ENCODE results near the gene SLC38A11. TPM values are rescaled to one million over a fixed set of nuclear protein-coding genes. Genes with fewer than 3 reads are reported as not detected.

Gene SLC38A11
- polyA plus RNA-seq, 1 donor (not counting 4 experiments of a cell fraction or from before 2014, with no cell fraction given) = not detected

DNA sequence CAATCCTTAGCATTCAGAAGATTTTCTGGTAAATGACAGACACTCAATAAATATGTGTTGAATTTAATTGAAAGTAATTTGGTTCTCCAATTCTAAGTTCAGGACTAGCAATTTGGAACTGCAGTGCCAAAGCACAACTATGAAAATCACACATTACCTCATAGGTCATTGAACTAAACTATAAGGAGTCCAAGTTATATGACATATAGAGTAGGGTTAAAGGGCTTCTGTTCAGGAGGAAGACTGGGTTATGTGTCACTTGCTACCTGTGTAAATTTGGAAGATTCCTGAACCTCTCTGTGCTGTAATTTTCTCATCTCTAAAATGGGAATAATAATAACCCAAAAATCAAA is 85.9 kb downstream of the SLC38A11 start:
- no peak overlapping the region for H3K4me3 ChIP-seq (ENCODE audit: control insufficient read depth in 2 of 3, extremely low read depth in 1 of 3, insufficient read depth in 2 of 3, low read depth in 1 of 3, low read length in 3 of 3)
- no peaks in the 10 kb centered on the region for H3K27me3 ChIP-seq (ENCODE audit: control insufficient read depth, extremely low read depth, insufficient read depth, low read length)
- peak overlapping the region; percentile 28 for H2AFZ ChIP-seq (ENCODE audit: control insufficient read depth, low read length)
- peak overlapping the region; percentile 7 for H3K4me2 ChIP-seq (ENCODE audit: control insufficient read depth, extremely low read depth, insufficient read depth, low read depth, low read length)
- H4K20me1 ChIP-seq (ENCODE audit: control insufficient read depth, extremely low read depth, insufficient read depth, low read length) = no peaks in the 10 kb centered on the region
- H3K9ac ChIP-seq (ENCODE audit: control insufficient read depth, extremely low read depth, insufficient read depth, low read length) = no peak overlapping the region
- no peak for DNase-seq (ENCODE audit: low read depth, low spot score)
- TF ChIP-seq EZH2 (IDR thresholded peaks at IDR 0.05; ENCODE audit: low read length) = no peak
- TF ChIP-seq, protein P1, sequence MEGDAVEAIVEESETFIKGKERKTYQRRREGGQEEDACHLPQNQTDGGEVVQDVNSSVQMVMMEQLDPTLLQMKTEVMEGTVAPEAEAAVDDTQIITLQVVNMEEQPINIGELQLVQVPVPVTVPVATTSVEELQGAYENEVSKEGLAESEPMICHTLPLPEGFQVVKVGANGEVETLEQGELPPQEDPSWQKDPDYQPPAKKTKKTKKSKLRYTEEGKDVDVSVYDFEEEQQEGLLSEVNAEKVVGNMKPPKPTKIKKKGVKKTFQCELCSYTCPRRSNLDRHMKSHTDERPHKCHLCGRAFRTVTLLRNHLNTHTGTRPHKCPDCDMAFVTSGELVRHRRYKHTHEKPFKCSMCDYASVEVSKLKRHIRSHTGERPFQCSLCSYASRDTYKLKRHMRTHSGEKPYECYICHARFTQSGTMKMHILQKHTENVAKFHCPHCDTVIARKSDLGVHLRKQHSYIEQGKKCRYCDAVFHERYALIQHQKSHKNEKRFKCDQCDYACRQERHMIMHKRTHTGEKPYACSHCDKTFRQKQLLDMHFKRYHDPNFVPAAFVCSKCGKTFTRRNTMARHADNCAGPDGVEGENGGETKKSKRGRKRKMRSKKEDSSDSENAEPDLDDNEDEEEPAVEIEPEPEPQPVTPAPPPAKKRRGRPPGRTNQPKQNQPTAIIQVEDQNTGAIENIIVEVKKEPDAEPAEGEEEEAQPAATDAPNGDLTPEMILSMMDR (optimal IDR thresholded peaks at IDR 0.05 in 1 of 3, IDR thresholded peaks at IDR 0.05 in 1 of 3, conservative IDR thresholded peaks at IDR 0.05 in 1 of 3; ENCODE audit: extremely low read depth in 1 of 3, insufficient read depth in 2 of 3, low read length in 3 of 3) = no peak
- no peaks in the 10 kb centered on the region for H3K36me3 ChIP-seq (ENCODE audit: control insufficient read depth in 2 of 2, extremely low read depth in 1 of 2, insufficient read depth in 2 of 2, low read length in 2 of 2)
- H3K4me1 ChIP-seq (ENCODE audit: control insufficient read depth, extremely low read depth, insufficient read depth, low read length) = peaks cover 19% of the 10 kb centered on the region
- H3K27ac ChIP-seq (ENCODE audit: control insufficient read depth, insufficient read depth, low read length) = no peak overlapping the region
- no peaks in the 10 kb centered on the region for H3K79me2 ChIP-seq (ENCODE audit: control insufficient read depth, insufficient read depth, low read length)
- no peaks in the 10 kb centered on the region for H3K9me1 ChIP-seq (ENCODE audit: control insufficient read depth, extremely low read depth, insufficient read depth, low read length)
- dilution Hi-C loops (cut with MboI; ENCODE audit: extremely low pct_ligation_motif_present, low sequenced_read_pairs) = no loop called here
- no peaks in the 10 kb centered on the region for H3K9me3 ChIP-seq (ENCODE audit: control insufficient read depth, low read depth, low read length)
- FAIRE-seq = no peak

DNA sequence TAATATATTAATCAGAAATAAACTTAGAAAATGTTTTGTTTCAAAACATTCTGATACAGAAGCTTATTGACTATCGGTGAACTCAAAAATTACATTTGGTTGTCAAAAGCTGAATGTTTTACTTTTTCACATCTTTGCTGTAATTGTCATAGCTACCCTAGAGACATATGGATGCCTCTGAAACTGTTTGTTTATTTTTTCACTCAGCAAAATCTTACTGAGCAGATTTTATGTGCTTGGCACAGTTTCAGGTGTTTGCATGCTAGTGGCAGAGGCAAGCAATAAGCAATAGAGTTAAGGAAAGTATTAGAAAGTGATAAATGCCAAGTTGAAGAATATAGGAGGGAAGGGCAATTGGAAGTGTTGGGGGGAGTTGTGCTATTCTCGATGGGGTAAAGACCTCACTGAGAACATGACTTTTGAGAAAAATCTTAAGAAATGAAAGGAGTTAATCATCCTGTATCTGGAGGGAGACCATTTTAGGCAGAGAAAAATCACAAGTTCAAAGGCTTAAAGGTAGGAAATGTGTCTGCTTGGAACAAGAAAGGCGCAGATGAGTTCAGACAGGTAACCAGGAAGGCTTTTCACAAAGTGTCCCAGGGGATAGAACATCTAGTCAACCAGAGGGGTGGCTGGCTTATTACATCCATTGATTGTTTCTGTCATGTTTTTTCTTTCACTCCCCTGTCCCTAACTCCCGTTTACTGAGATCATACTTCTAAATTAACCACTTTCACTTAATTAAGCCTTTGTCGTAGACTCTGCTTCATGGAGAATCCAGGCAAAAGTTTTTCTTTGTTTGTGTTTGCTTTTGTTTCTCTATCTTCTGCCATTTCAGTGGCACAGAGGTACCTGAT is 86.5 kb downstream of the SLC38A11 start:
- Histone ChIP-seq H3K36me3 (ENCODE audit: control insufficient read depth in 2 of 2, extremely low read depth in 1 of 2, insufficient read depth in 2 of 2, low read length in 2 of 2) (no peaks in the 10 kb centered on the region), H3K4me1 (ENCODE audit: control insufficient read depth, extremely low read depth, insufficient read depth, low read length) (peaks cover 19% of the 10 kb centered on the region), H4K20me1 (ENCODE audit: control insufficient read depth, extremely low read depth, insufficient read depth, low read length) (no peaks in the 10 kb centered on the region), H3K27me3 (ENCODE audit: control insufficient read depth, extremely low read depth, insufficient read depth, low read length) (no peaks in the 10 kb centered on the region), H3K9me3 (ENCODE audit: control insufficient read depth, low read depth, low read length) (no peaks in the 10 kb centered on the region), H3K9ac (ENCODE audit: control insufficient read depth, extremely low read depth, insufficient read depth, low read length) (no peak overlapping the region), H3K27ac (ENCODE audit: control insufficient read depth, insufficient read depth, low read length) (no peak overlapping the region), H3K9me1 (ENCODE audit: control insufficient read depth, extremely low read depth, insufficient read depth, low read length) (no peaks in the 10 kb centered on the region), H2AFZ (ENCODE audit: control insufficient read depth, low read length) (peak overlapping the region; percentile 28), H3K4me3 (ENCODE audit: control insufficient read depth in 2 of 3, extremely low read depth in 1 of 3, insufficient read depth in 2 of 3, low read depth in 1 of 3, low read length in 3 of 3) (no peak overlapping the region), H3K4me2 (ENCODE audit: control insufficient read depth, extremely low read depth, insufficient read depth, low read depth, low read length) (peak overlapping the region; percentile 7), H3K79me2 (ENCODE audit: control insufficient read depth, insufficient read depth, low read length) (no peaks in the 10 kb centered on the region)
- DNase-seq (ENCODE audit: low read depth, low spot score) (no peak), FAIRE-seq (no peak)
- dilution Hi-C loops (cut with MboI; ENCODE audit: extremely low pct_ligation_motif_present, low sequenced_read_pairs) = no loop called here
- TF ChIP-seq EZH2 (IDR thresholded peaks at IDR 0.05; ENCODE audit: low read length) = no peak
- TF ChIP-seq, protein P1 (optimal IDR thresholded peaks at IDR 0.05 in 1 of 3, IDR thresholded peaks at IDR 0.05 in 1 of 3, conservative IDR thresholded peaks at IDR 0.05 in 1 of 3; ENCODE audit: extremely low read depth in 1 of 3, insufficient read depth in 2 of 3, low read length in 3 of 3) = no peak

All from keratinocyte (primary cell).